GM18909 (cell line): ENCODE results near the gene GPC1.

ENCODE experiments used
- ATAC-seq: cut with Tn5 transposase; IDR thresholded peaks from one replicate; pipeline ENCODE4 v1.9.1; 2021; ENCODE audit warnings: mild to moderate bottlenecking; ENCODE audit not compliant: unreplicated experiment, poor library complexity

Gene GPC1

GRCh38 chr2:240453461-240454105 lies 18.1 kb downstream of the GPC1 start:
- no peak for ATAC-seq

GRCh38 chr2:240454106-240454901 lies 18.8 kb downstream of the GPC1 start:
- ATAC-seq = no peak

- no peak for ATAC-seq
These were observed 19.8 kb downstream of the GPC1 start for GRCh38 chr2:240455272-240455646.

- no peak for ATAC-seq
These were observed 20.4 kb downstream of the GPC1 start for GRCh38 chr2:240455647-240456446.

- ATAC-seq = no peak
These were observed 21.2 kb downstream of the GPC1 start for GRCh38 chr2:240456447-240457222.

- no peak for ATAC-seq
These were observed 22.0 kb downstream of the GPC1 start for GRCh38 chr2:240457223-240458043.

GRCh38 chr2:240458044-240458899 lies 22.8 kb downstream of the GPC1 start:
- no peak for ATAC-seq

GRCh38 chr2:240458900-240459391 lies 23.5 kb downstream of the GPC1 start:
- ATAC-seq = no peak

- ATAC-seq = no peak
These were observed 24.2 kb downstream of the GPC1 start for GRCh38 chr2:240459401-240460252.

- ATAC-seq = no peak
These were observed 24.8 kb downstream of the GPC1 start for GRCh38 chr2:240460253-240460711.

GRCh38 chr2:240460781-240461431 lies 25.4 kb downstream of the GPC1 start:
- no peak for ATAC-seq

GRCh38 chr2:240461471-240462072 lies 26.1 kb downstream of the GPC1 start:
- no peak for ATAC-seq

- ATAC-seq = no peak
These were observed 26.7 kb downstream of the GPC1 start for GRCh38 chr2:240462073-240462706.

GRCh38 chr2:240462707-240463273 lies 27.3 kb downstream of the GPC1 start:
- no peak for ATAC-seq

- ATAC-seq = no peak
These were observed 27.9 kb downstream of the GPC1 start for GRCh38 chr2:240463274-240463865.
